Measurements from ENCODE around the gene PNPO. TPM values are rescaled to one million over a fixed set of nuclear protein-coding genes. Genes with fewer than 3 reads are reported as not detected.
A peak's percentile ranks its signal among the peaks of the same experiment; 100 is the strongest.

The PNPO gene
- total and polyA plus RNA-seq, 2 of the 13 experiments (the other 11 are each of a cell fraction or from before 2014, with no cell fraction given) = 47.9 to 63.3 TPM

DNA sequence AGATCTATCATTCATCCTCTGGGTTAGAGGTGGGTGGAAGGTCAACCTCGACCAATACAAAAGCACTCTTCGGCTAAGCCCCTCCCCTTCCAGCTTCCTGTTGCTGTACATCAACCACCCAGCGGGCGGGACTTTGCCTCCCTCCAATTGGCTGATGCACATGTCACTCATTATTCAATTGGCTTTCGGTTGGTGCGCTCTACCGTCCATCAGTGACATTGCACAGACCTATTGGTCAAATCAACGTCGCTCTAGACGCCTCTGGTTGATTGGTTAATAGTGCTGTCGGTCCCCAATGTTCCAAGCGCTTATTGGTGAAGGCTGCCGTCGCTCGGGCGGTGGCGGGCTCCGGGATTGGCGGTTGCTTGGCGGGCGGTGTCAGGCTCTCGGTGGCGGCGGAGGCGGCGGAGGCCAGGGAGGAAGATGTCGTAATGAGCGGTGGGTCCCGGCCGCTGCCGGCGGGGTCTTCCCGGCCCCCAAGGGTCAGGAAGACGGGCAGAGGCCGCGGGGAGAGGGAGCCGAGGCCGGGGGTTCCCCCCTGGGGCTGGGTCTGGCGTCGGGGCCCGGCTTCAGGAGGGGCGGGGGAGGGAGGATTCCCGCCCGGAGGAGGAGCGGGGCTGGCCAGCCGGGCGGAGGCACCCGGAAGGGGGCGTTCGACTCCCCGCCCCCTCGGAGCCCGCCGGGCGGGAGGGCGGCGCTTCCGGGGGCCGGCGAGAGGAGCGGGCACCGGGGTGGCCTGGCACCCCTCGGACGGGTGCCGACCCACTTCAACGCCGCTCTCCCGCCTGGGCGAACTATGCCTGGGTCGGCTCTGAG lies 45.3 kb upstream of the PNPO start, which contains the start of gene SP2 (continued):
- no peak for TF ChIP-seq ZBTB4 (CRISPR knock-in tag; IDR thresholded peaks at IDR 0.05; ENCODE audit: borderline replicate concordance)
- TF ChIP-seq ZNF281 (CRISPR knock-in tag; IDR thresholded peaks at IDR 0.05; ENCODE audit: borderline replicate concordance) = no peak; the same call in 1 of the 2 replicates
- no peak for TF ChIP-seq REL (CRISPR knock-in tag; conservative IDR thresholded peaks at IDR 0.05)
- peak; percentile 59; the same call in 1 of the 2 replicates for TF ChIP-seq ZNF280B (CRISPR knock-in tag; IDR thresholded peaks at IDR 0.05; ENCODE audit: borderline replicate concordance)
- TF ChIP-seq, protein P1, sequence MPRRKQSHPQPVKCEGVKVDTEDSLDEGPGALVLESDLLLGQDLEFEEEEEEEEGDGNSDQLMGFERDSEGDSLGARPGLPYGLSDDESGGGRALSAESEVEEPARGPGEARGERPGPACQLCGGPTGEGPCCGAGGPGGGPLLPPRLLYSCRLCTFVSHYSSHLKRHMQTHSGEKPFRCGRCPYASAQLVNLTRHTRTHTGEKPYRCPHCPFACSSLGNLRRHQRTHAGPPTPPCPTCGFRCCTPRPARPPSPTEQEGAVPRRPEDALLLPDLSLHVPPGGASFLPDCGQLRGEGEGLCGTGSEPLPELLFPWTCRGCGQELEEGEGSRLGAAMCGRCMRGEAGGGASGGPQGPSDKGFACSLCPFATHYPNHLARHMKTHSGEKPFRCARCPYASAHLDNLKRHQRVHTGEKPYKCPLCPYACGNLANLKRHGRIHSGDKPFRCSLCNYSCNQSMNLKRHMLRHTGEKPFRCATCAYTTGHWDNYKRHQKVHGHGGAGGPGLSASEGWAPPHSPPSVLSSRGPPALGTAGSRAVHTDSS (CRISPR knock-in tag; conservative IDR thresholded peaks at IDR 0.05) = no peak
- TF ChIP-seq PBX3 (CRISPR knock-in tag; IDR thresholded peaks at IDR 0.05; ENCODE audit: borderline replicate concordance) = peak; percentile 100
- TF ChIP-seq MYPOP (CRISPR knock-in tag; IDR thresholded peaks at IDR 0.05) = peak; percentile 37; the same call in 1 of the 2 replicates
